ENCODE measurements around the gene CD99. TPM values are rescaled to one million over a fixed set of nuclear protein-coding genes. Genes with fewer than 3 reads are reported as not detected.
"Not testable (repeated sequence)": the region's sequence is repeated elsewhere in the genome, so short reads cannot be mapped to it uniquely, and the experiment has no call there.

The CD99 gene
- total and polyA plus RNA-seq, 8 donors = 72.9 to 220 (median 128) TPM

DNA sequence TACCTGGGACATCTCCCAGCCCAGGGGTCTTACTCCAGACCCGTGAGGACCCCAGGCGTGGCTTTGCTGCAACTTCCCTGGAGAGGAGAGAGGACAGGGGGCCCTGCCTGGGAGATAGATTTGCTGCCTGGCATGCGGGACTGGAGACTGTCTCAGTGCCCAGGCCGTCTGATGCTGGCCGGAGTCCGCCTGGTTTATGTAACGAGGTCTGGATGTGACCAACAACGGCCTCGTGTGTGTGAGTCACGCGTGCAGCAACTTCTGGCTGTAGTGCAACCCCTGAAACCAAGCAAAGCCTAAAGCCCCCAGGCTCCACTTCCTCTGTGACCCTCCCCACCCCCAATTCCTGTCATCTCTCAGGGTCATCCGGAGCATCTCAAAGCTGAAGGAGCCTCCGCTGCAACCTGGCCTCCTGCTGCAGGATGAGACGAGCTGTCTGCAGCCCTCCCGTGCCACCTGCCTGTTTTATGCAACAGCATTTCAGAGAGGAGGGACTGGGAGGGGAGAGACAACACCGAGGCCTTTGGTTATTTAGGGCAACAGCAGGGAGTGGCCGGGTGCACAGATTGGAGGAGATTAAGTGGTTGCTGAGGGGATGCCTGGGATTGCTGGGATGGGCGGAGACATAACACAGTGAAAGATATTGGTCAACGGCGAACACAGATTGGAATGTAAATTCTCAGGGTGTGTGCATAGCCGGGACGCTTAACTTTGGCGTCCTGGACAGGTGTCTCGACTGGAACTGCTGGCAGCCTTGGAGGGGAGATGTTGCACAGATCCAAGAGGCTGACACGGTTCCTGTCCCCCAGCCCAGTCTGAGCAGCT lies 76.7 kb downstream of the CD99 start:
- Histone ChIP-seq H3K4me3 (no peak overlapping the region), H3K36me3 (no peaks in the 10 kb centered on the region), H3K4me1 (peaks cover 0 to 19% (median 7%) of the 10 kb centered on the region in 4 donors), H3K9me3 (no peaks in the 10 kb centered on the region), H3K27me3 (no peaks in the 10 kb centered on the region), H3K27ac (peak overlapping the region in 3 of 5 donors; percentile 32 to 68 (median 55))
- DNase-seq = no peak
- peak in 2 of 3 donors; percentile 13 to 65 for TF ChIP-seq POLR2AphosphoS5 (IDR thresholded peaks at IDR 0.05)
- TF ChIP-seq EP300 (IDR thresholded peaks at IDR 0.05) = no peak
- intact Hi-C loops (cut with DNase I; ENCODE audit: low total_unique reads) = no loop called here
- WGBS, 5 donors = 38 to 50% (median 45%) methylated on average over 16 to 25 of the region's 25 CpGs

- WGBS, 5 donors = 87 to 100% (median 92%) methylated on average over 1 of the region's 1 CpG
- intact Hi-C loops (cut with DNase I; ENCODE audit: low total_unique reads) = no loop called here
- Histone ChIP-seq H3K27me3 (no peaks in the 10 kb centered on the region), H3K9me3 (peaks cover 0 to 9% (median 3%) of the 10 kb centered on the region in 4 donors), H3K36me3 (no peaks in the 10 kb centered on the region), H3K27ac (no peak overlapping the region), H3K4me1 (peaks cover 0 to 19% (median 7%) of the 10 kb centered on the region in 4 donors), H3K4me3 (no peak overlapping the region)
- TF ChIP-seq POLR2A (IDR thresholded peaks at IDR 0.05) (no peak), POLR2AphosphoS5 (IDR thresholded peaks at IDR 0.05) (no peak), EP300 (IDR thresholded peaks at IDR 0.05) (no peak)
- TF ChIP-seq, protein P1, sequence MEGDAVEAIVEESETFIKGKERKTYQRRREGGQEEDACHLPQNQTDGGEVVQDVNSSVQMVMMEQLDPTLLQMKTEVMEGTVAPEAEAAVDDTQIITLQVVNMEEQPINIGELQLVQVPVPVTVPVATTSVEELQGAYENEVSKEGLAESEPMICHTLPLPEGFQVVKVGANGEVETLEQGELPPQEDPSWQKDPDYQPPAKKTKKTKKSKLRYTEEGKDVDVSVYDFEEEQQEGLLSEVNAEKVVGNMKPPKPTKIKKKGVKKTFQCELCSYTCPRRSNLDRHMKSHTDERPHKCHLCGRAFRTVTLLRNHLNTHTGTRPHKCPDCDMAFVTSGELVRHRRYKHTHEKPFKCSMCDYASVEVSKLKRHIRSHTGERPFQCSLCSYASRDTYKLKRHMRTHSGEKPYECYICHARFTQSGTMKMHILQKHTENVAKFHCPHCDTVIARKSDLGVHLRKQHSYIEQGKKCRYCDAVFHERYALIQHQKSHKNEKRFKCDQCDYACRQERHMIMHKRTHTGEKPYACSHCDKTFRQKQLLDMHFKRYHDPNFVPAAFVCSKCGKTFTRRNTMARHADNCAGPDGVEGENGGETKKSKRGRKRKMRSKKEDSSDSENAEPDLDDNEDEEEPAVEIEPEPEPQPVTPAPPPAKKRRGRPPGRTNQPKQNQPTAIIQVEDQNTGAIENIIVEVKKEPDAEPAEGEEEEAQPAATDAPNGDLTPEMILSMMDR (IDR thresholded peaks at IDR 0.05) = no peak
- DNase-seq = no peak
Observed at GRCh38 chrX:2769615-2770014, 78.5 kb downstream of the CD99 start.

GRCh38 chrX:2773166-2774055 lies 82.3 kb downstream of the CD99 start:
- H3K9me3 ChIP-seq = peaks cover 0 to 13% (median 8%) of the 10 kb centered on the region in 4 donors
- H3K27ac ChIP-seq; H3K36me3 ChIP-seq; DNase-seq; H3K4me1 ChIP-seq; H3K27me3 ChIP-seq; H3K4me3 ChIP-seq; intact Hi-C loops (cut with DNase I; ENCODE audit: low total_unique reads): not testable (repeated sequence)
- 83 to 91% (median 85%) methylated on average over 7 to 9 of the region's 10 CpGs for WGBS, 5 donors

GRCh38 chrX:2774057-2774456 lies 83.0 kb downstream of the CD99 start:
- intact Hi-C loops (cut with DNase I; ENCODE audit: low total_unique reads) = no loop called here
- TF ChIP-seq EP300 (IDR thresholded peaks at IDR 0.05) = no peak
- TF ChIP-seq, protein P1 (IDR thresholded peaks at IDR 0.05) = no peak
- no peak for TF ChIP-seq POLR2A (IDR thresholded peaks at IDR 0.05)
- TF ChIP-seq POLR2AphosphoS5 (IDR thresholded peaks at IDR 0.05) = no peak
- H3K36me3 ChIP-seq = no peaks in the 10 kb centered on the region
- H3K4me1 ChIP-seq = no peaks in the 10 kb centered on the region
- no peak overlapping the region for H3K4me3 ChIP-seq
- H3K27ac ChIP-seq = no peak overlapping the region
- no peak for DNase-seq
- 82 to 89% (median 86%) methylated on average over 5 of the region's 5 CpGs for WGBS, 5 donors
- H3K9me3 ChIP-seq = peaks cover 0 to 13% (median 8%) of the 10 kb centered on the region in 4 donors
- no peaks in the 10 kb centered on the region for H3K27me3 ChIP-seq

DNA sequence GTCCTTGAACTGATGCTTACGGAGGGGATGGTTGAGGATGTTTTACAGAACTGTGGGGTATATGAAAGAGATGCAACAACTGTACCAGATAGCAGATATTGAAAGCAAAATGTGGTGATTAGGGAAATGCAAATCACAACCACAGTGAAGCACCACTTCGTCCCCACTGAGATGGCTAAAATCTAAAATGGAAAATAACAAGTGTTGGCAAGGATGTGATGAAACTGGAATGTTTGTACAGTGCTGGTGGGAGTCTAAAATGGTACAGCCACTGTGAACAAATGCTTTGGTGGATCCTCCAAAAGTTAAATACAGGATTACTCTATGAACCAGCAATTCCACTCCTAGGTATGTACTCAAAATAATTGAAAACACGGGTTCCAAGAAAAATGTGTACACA lies 83.7 kb downstream of the CD99 start:
- H3K4me3 ChIP-seq = no peak overlapping the region
- no peak for TF ChIP-seq EP300 (IDR thresholded peaks at IDR 0.05)
- TF ChIP-seq, protein P1 (IDR thresholded peaks at IDR 0.05) = no peak
- TF ChIP-seq POLR2AphosphoS5 (IDR thresholded peaks at IDR 0.05) = no peak
- no peak for TF ChIP-seq POLR2A (IDR thresholded peaks at IDR 0.05)
- no peak for DNase-seq
- H3K27ac ChIP-seq = no peak overlapping the region
- no peaks in the 10 kb centered on the region for H3K27me3 ChIP-seq
- intact Hi-C loops (cut with DNase I; ENCODE audit: low total_unique reads) = no loop called here
- peaks cover 0 to 13% (median 8%) of the 10 kb centered on the region in 4 donors for H3K9me3 ChIP-seq
- no peaks in the 10 kb centered on the region for H3K36me3 ChIP-seq
- 91 to 99% (median 98%) methylated on average over 3 of the region's 3 CpGs for WGBS, 5 donors
- no peaks in the 10 kb centered on the region for H3K4me1 ChIP-seq

- DNase-seq = peak in 1 of 2 donors; percentile 63
- peak overlapping the region in 3 of 5 donors; percentile 14 to 55 (median 44) for H3K27ac ChIP-seq
- 37 to 58% (median 46%) methylated on average over 12 of the region's 12 CpGs for WGBS, 5 donors
- intact Hi-C loops (cut with DNase I; ENCODE audit: low total_unique reads); H3K4me1 ChIP-seq; H3K9me3 ChIP-seq; H3K4me3 ChIP-seq; H3K36me3 ChIP-seq; H3K27me3 ChIP-seq: not testable (repeated sequence)
Observed at GRCh38 chrX:2780472-2781225, 89.6 kb downstream of the CD99 start.
